AG10803 (cell line): ENCODE data around the gene CXCL8.

Experiments used
- DNase-seq: peaks from one replicate; pipeline ENCODE4 v3.0.0; 2010; ENCODE audit warnings: low read depth
- H3K4me3 ChIP-seq: 2 replicates; pipeline ENCODE4 v1.5.1; 2011; ENCODE audit warnings: mild to moderate bottlenecking, low read length, control low read depth
- TF ChIP-seq, protein P1 (sequence below): conservative IDR thresholded peaks from 2 replicates; pipeline ENCODE4 v1.5.1; 2011; ENCODE audit warnings: mild to moderate bottlenecking, low read length, control low read depth, inconsistent platforms

CXCL8 gene

DNA sequence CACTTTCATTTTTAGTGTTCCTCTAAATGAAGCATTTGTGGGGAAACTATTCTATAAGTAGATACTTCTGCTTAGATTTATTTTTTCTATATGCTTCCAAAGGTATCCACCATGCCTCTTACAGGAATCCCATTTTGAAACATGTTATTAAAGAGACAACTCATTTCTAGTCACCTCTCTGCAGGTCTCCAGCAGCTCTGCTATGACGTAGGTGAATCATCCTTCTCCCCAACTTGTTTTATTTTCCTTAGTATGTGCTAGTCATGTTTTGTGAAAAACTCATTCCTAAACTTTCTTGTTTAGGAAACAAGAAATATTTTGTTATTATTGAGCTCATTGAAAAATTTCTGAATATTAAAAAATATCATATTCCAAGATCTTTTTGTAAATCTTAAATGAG lies 12.8 kb downstream of the CXCL8 start:
- TF ChIP-seq, protein P1, sequence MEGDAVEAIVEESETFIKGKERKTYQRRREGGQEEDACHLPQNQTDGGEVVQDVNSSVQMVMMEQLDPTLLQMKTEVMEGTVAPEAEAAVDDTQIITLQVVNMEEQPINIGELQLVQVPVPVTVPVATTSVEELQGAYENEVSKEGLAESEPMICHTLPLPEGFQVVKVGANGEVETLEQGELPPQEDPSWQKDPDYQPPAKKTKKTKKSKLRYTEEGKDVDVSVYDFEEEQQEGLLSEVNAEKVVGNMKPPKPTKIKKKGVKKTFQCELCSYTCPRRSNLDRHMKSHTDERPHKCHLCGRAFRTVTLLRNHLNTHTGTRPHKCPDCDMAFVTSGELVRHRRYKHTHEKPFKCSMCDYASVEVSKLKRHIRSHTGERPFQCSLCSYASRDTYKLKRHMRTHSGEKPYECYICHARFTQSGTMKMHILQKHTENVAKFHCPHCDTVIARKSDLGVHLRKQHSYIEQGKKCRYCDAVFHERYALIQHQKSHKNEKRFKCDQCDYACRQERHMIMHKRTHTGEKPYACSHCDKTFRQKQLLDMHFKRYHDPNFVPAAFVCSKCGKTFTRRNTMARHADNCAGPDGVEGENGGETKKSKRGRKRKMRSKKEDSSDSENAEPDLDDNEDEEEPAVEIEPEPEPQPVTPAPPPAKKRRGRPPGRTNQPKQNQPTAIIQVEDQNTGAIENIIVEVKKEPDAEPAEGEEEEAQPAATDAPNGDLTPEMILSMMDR = no peak
- no peak overlapping the region for H3K4me3 ChIP-seq
- DNase-seq = no peak

DNA sequence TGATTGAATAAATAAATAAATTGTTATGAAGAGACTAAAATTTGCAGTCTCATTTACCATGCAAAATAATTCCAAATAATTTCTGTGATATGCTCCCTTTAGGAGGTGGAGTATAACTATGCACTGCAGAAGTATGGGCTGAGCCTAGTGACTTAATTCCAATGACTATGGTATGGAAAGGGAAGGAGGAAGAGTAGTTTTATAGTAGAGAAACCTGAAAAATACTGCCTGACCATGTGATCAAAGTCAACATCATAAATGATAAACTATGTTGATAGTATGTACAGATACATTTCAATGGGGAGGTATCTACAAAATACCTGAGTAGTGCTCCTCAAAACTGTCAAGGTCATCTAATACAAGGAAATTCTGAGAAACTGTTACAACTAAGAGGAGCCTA lies 14.6 kb downstream of the CXCL8 start:
- DNase-seq = no peak
- TF ChIP-seq, protein P1 = no peak
- no peak overlapping the region for H3K4me3 ChIP-seq

DNA sequence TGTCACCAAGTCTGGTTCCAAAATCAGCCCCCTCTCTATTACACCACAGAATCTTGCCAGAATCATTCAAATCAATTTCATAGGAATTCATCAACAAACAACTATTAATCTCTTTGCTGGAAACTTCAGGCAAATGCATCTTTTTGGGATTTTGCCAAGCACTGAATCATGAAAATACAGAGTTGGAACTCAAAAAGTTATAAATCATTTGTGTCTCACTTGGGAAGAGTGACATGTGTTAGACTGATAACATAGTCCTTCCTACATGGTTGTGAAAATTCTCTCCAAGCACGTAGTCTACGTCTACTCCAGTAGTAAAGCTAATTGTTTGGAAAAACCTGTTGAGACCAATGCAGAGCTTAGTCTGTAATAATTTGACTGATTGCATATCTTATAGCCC lies 19.0 kb downstream of the CXCL8 start:
- H3K4me3 ChIP-seq = no peak overlapping the region
- TF ChIP-seq, protein P1 = no peak
- DNase-seq = no peak

DNA sequence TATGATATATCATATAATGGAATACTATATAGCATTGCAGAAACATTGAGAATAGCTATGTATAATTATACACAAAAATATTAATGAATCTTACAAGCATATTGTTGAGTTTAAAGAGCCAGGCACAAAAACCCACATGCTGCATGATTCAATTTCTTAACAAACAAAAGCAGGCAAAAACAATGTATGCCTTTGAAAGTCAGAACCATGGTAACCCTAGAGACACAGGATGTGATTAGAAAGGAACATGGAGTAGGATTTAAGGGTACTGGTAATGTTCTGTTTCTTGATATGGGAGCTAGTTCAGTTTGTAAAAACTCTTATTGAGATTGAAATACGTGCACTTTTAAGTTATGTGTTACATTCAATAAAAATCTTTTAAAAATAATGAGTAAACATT lies 21.5 kb downstream of the CXCL8 start:
- no peak overlapping the region for H3K4me3 ChIP-seq
- no peak for DNase-seq
- TF ChIP-seq, protein P1 = no peak

DNA sequence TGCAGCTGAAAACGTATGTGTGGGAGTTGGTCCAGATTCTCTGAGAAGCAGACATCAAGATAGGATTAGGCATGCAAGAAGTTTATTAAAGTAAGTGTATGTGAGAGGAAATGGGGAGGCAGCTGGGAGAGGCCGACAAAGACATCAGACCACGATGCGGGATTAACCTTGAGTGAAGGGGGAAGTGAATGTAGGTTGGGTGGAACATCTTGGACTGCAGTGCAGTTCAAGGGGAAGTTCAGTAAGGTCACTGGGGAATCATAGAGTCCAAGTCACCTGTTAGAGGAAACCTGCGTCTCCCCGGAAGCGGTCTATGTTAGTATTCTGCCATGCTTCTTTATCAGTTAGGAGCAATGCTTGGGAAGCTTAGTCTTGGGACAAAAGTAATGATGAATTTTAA lies 22.0 kb downstream of the CXCL8 start:
- no peak overlapping the region for H3K4me3 ChIP-seq
- no peak for DNase-seq
- TF ChIP-seq, protein P1 = no peak

DNA sequence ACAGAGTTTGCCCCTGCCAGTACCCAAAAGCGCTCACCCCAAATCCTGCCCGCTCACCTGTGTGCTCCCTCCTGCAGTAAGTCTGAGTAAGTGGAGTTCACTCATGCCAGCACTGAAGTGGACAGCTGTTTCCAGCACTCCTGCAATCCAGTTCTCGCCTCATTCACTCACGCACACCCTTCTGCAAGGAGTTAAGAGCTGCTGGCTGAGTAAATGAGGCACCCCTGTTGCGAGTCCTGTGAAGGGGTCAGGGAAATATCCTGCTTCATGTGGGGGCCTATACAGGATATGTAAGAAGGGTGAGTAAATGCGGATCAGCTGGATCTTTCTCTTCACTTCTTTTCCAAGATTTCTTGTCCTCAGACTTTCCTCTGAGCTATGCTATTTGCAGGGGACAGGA lies 23.5 kb downstream of the CXCL8 start:
- no peak for DNase-seq
- no peak overlapping the region for H3K4me3 ChIP-seq
- TF ChIP-seq, protein P1 = no peak

DNA sequence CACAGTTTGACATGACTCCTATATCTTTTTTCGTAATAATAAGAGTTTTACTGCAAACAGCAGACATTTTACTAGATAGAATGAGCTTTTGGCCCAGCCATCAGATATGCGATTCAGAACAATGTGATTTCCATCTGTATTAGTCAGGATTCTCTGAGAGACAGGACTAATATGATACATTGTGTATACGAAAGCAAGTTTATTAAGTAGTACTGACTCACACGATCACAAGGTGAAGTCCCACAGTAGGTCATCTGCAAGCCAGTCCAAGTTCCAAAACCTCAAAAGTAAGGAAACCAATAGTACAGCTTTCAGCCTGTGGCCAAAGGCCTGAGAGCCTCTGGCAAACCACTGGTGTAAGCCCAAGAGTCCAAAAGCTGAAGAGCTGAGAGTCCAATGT lies 24.1 kb downstream of the CXCL8 start:
- no peak for DNase-seq
- TF ChIP-seq, protein P1 = no peak
- no peak overlapping the region for H3K4me3 ChIP-seq
